Measurements from ENCODE around the gene CSTF3.

Gene CSTF3

GRCh38 chr11:33161120-33162005 is at the start of gene CSTF3:
Gene CSTF3 (minus strand): TSS chr11:33161480. CDS start chr11:33161325, 155 bp downstream.
- Mint-ChIP-seq H3K27me3 (ENCODE audit: low read depth) (no peaks in the 10 kb centered on the region), H3K9me3 (no peaks in the 10 kb centered on the region), H3K27ac (peak within 1 kb of the TSS; percentile 97), H3K4me3 (peak within 1 kb of the TSS; percentile 96), H3K4me1 (ENCODE audit: low read depth) (peaks cover 38% of the 10 kb centered on the region), H3K36me3 (ENCODE audit: low read depth) (peaks cover 26% of the 10 kb centered on the region)
- peak; percentile 94 for DNase-seq (ENCODE audit: low spot score)

- Mint-ChIP-seq H3K27me3 (ENCODE audit: low read depth) (peaks cover 3% of the 10 kb centered on the region), H3K36me3 (ENCODE audit: low read depth) (no peaks in the 10 kb centered on the region), H3K27ac (no peak overlapping the region), H3K4me1 (ENCODE audit: low read depth) (no peaks in the 10 kb centered on the region), H3K9me3 (no peaks in the 10 kb centered on the region), H3K4me3 (no peak overlapping the region)
- DNase-seq (ENCODE audit: low spot score): no peak
Measured at GRCh38 chr11:33208150-33208549, 46.9 kb upstream of the CSTF3 start.

- Mint-ChIP-seq H3K4me3 (no peak overlapping the region), H3K27ac (no peak overlapping the region), H3K9me3 (no peaks in the 10 kb centered on the region), H3K27me3 (ENCODE audit: low read depth) (peaks cover 3% of the 10 kb centered on the region), H3K36me3 (ENCODE audit: low read depth) (no peaks in the 10 kb centered on the region), H3K4me1 (ENCODE audit: low read depth) (no peaks in the 10 kb centered on the region)
- DNase-seq (ENCODE audit: low spot score): no peak
Measured at GRCh38 chr11:33207408-33207985, 46.2 kb upstream of the CSTF3 start.

- H3K27ac Mint-ChIP-seq: no peak overlapping the region
- H3K36me3 Mint-ChIP-seq (ENCODE audit: low read depth): no peaks in the 10 kb centered on the region
- no peaks in the 10 kb centered on the region for H3K4me1 Mint-ChIP-seq (ENCODE audit: low read depth)
- no peak overlapping the region for H3K4me3 Mint-ChIP-seq
- H3K27me3 Mint-ChIP-seq (ENCODE audit: low read depth): no peaks in the 10 kb centered on the region
- H3K9me3 Mint-ChIP-seq: no peaks in the 10 kb centered on the region
- DNase-seq (ENCODE audit: low spot score): no peak
Measured at GRCh38 chr11:33197915-33198727, 36.8 kb upstream of the CSTF3 start.

GRCh38 chr11:33195462-33196173 is 34.3 kb upstream of the CSTF3 start:
- no peaks in the 10 kb centered on the region for H3K27me3 Mint-ChIP-seq (ENCODE audit: low read depth)
- H3K4me3 Mint-ChIP-seq: no peak overlapping the region
- no peaks in the 10 kb centered on the region for H3K36me3 Mint-ChIP-seq (ENCODE audit: low read depth)
- no peaks in the 10 kb centered on the region for H3K4me1 Mint-ChIP-seq (ENCODE audit: low read depth)
- no peak overlapping the region for H3K27ac Mint-ChIP-seq
- no peaks in the 10 kb centered on the region for H3K9me3 Mint-ChIP-seq
- DNase-seq (ENCODE audit: low spot score): no peak

- no peaks in the 10 kb centered on the region for H3K4me1 Mint-ChIP-seq (ENCODE audit: low read depth)
- no peaks in the 10 kb centered on the region for H3K27me3 Mint-ChIP-seq (ENCODE audit: low read depth)
- no peak overlapping the region for H3K4me3 Mint-ChIP-seq
- DNase-seq (ENCODE audit: low spot score): no peak
- H3K27ac Mint-ChIP-seq: no peak overlapping the region
- H3K9me3 Mint-ChIP-seq: no peaks in the 10 kb centered on the region
- H3K36me3 Mint-ChIP-seq (ENCODE audit: low read depth): no peaks in the 10 kb centered on the region
Measured at GRCh38 chr11:33194455-33194854, 33.2 kb upstream of the CSTF3 start.

GRCh38 chr11:33191467-33191866 is 30.2 kb upstream of the CSTF3 start:
- H3K4me1 Mint-ChIP-seq (ENCODE audit: low read depth): no peaks in the 10 kb centered on the region
- no peaks in the 10 kb centered on the region for H3K9me3 Mint-ChIP-seq
- no peak overlapping the region for H3K4me3 Mint-ChIP-seq
- DNase-seq (ENCODE audit: low spot score): no peak
- H3K27me3 Mint-ChIP-seq (ENCODE audit: low read depth): no peaks in the 10 kb centered on the region
- no peak overlapping the region for H3K27ac Mint-ChIP-seq
- no peaks in the 10 kb centered on the region for H3K36me3 Mint-ChIP-seq (ENCODE audit: low read depth)

GRCh38 chr11:33187998-33188722 is 26.9 kb upstream of the CSTF3 start:
- no peaks in the 10 kb centered on the region for H3K27me3 Mint-ChIP-seq (ENCODE audit: low read depth)
- no peaks in the 10 kb centered on the region for H3K36me3 Mint-ChIP-seq (ENCODE audit: low read depth)
- DNase-seq (ENCODE audit: low spot score): no peak
- H3K4me3 Mint-ChIP-seq: no peak overlapping the region
- no peaks in the 10 kb centered on the region for H3K4me1 Mint-ChIP-seq (ENCODE audit: low read depth)
- no peak overlapping the region for H3K27ac Mint-ChIP-seq
- no peaks in the 10 kb centered on the region for H3K9me3 Mint-ChIP-seq

- Mint-ChIP-seq H3K27ac (no peak overlapping the region), H3K4me3 (no peak overlapping the region)
- no peak for DNase-seq (ENCODE audit: low spot score)
Measured at GRCh38 chr11:33185756-33186155, 24.5 kb upstream of the CSTF3 start.

GRCh38 chr11:33182246-33182878 is 21.1 kb upstream of the CSTF3 start:
- Mint-ChIP-seq H3K27ac (no peak overlapping the region), H3K27me3 (ENCODE audit: low read depth) (no peaks in the 10 kb centered on the region), H3K4me1 (ENCODE audit: low read depth) (peaks cover 13% of the 10 kb centered on the region), H3K36me3 (ENCODE audit: low read depth) (peaks cover 2% of the 10 kb centered on the region), H3K4me3 (no peak overlapping the region), H3K9me3 (peaks cover 3% of the 10 kb centered on the region)
- DNase-seq (ENCODE audit: low spot score): no peak

More at GRCh38 chr11:33185756-33186155, 24.5 kb upstream of the CSTF3 start:
- Mint-ChIP-seq H3K27me3 (ENCODE audit: low read depth) (no peaks in the 10 kb centered on the region), H3K4me1 (ENCODE audit: low read depth) (no peaks in the 10 kb centered on the region), H3K9me3 (no peaks in the 10 kb centered on the region), H3K36me3 (ENCODE audit: low read depth) (no peaks in the 10 kb centered on the region)

GRCh38 chr11:33179348-33179803 is 18.1 kb upstream of the CSTF3 start:
- no peaks in the 10 kb centered on the region for H3K27me3 Mint-ChIP-seq (ENCODE audit: low read depth)
- DNase-seq (ENCODE audit: low spot score): no peak
- peaks cover 13% of the 10 kb centered on the region for H3K4me1 Mint-ChIP-seq (ENCODE audit: low read depth)
- H3K36me3 Mint-ChIP-seq (ENCODE audit: low read depth): peaks cover 2% of the 10 kb centered on the region
- no peak overlapping the region for H3K27ac Mint-ChIP-seq
- H3K9me3 Mint-ChIP-seq: peaks cover 3% of the 10 kb centered on the region
- H3K4me3 Mint-ChIP-seq: peak overlapping the region; percentile 57

GRCh38 chr11:33178443-33179180 is 17.3 kb upstream of the CSTF3 start:
- H3K27me3 Mint-ChIP-seq (ENCODE audit: low read depth): no peaks in the 10 kb centered on the region
- peaks cover 2% of the 10 kb centered on the region for H3K36me3 Mint-ChIP-seq (ENCODE audit: low read depth)
- DNase-seq (ENCODE audit: low spot score): no peak
- H3K4me1 Mint-ChIP-seq (ENCODE audit: low read depth): peaks cover 13% of the 10 kb centered on the region
- peaks cover 3% of the 10 kb centered on the region for H3K9me3 Mint-ChIP-seq
- H3K4me3 Mint-ChIP-seq: peak overlapping the region; percentile 51
- no peak overlapping the region for H3K27ac Mint-ChIP-seq
